ENCODE measurements around the gene C19orf81. TPM values are rescaled to one million over a fixed set of nuclear protein-coding genes. Genes with fewer than 3 reads are reported as not detected.
A peak's percentile ranks its signal among the peaks of the same experiment; 100 is the strongest.

C19orf81 gene
- total RNA-seq, 1 donor from 2014 or later, result 3.0 TPM

DNA sequence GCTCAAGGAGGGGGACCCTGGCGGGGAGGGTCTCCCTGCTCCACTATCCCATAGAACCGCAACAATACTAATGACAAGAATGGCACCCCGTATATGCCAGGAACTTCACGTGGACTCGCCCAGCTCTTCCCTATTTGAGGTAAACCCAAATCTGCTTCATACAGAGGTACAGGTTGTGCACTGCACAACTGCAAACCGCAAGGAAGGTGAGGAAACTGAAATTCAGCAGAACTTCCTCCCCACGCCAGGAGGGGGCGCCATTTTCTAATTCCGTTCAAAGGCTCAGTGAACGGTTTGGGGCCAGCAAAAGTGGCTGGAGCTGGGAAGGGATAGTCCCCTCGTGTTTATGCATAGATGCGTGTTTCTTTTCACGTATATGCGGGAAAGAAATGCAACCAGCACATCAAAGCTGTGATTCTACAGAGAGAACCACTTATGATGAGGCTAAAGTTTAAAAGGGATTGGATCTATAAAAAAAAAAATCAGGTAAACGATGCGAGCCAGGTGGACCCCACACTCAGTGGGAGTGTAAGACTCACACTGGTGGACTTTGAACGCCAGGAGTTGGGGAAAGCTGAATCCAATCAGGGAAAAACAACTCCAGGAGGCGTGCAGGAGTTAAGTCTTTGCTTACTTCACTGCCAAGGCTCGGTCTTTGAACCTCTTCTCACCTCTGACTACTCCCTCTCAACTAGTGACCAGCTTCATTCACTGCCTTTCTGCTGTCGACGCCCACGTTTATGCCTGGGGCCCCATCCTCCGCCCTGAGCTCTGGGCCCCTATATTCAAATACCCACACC lies 20.3 kb downstream of the C19orf81 start:
- no peak for DNase-seq (ENCODE audit: low spot score in 2 of 2, unreplicated experiment in 2 of 2)
- Mint-ChIP-seq H3K4me3 (no peak overlapping the region), H3K4me1 (no peaks in the 10 kb centered on the region), H3K36me3 (no peaks in the 10 kb centered on the region), H3K27ac (no peak overlapping the region), H3K9me3 (no peaks in the 10 kb centered on the region), H3K27me3 (ENCODE audit: low read depth) (peaks cover 81% of the 10 kb centered on the region)
- TF ChIP-seq CTCF (IDR thresholded peaks at IDR 0.05; ENCODE audit: unreplicated experiment), result peak; percentile 94

GRCh38 chr19:50670102-50670380 lies 20.8 kb downstream of the C19orf81 start:
- no peaks in the 10 kb centered on the region for H3K36me3 Mint-ChIP-seq
- no peak overlapping the region for H3K4me3 Mint-ChIP-seq
- H3K4me1 Mint-ChIP-seq, result no peaks in the 10 kb centered on the region
- no peak for TF ChIP-seq CTCF (IDR thresholded peaks at IDR 0.05; ENCODE audit: unreplicated experiment)
- no peak for DNase-seq (ENCODE audit: low spot score in 2 of 2, unreplicated experiment in 2 of 2)
- H3K27ac Mint-ChIP-seq, result no peak overlapping the region
- H3K9me3 Mint-ChIP-seq, result no peaks in the 10 kb centered on the region
- peaks cover 77% of the 10 kb centered on the region for H3K27me3 Mint-ChIP-seq (ENCODE audit: low read depth)

DNA sequence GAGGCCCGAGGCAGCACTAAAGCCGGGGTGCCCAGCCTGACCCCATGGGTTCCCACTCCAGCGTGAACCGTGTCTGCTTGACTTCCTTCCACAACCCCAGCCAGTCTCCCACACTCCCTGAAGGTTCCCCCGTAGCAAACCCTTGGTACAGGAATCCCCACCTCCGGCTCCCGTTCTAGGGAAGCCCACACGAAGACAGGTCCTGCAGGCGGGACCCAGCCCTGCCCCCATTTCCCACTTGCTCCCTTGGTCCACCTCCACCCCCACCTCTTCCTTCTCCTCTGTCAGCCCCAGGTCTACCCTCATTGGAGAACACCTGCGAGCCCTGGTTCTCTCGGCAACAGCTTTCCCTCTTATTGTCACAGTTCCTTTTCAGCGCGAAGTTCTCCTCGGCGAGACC lies 23.9 kb downstream of the C19orf81 start:
- Mint-ChIP-seq H3K27me3 (ENCODE audit: low read depth) (peaks cover 83% of the 10 kb centered on the region), H3K27ac (no peak overlapping the region), H3K9me3 (no peaks in the 10 kb centered on the region), H3K36me3 (no peaks in the 10 kb centered on the region), H3K4me1 (no peaks in the 10 kb centered on the region), H3K4me3 (no peak overlapping the region)
- DNase-seq (ENCODE audit: low spot score in 2 of 2, unreplicated experiment in 2 of 2), result no peak
- TF ChIP-seq CTCF (IDR thresholded peaks at IDR 0.05; ENCODE audit: unreplicated experiment), result no peak

DNA sequence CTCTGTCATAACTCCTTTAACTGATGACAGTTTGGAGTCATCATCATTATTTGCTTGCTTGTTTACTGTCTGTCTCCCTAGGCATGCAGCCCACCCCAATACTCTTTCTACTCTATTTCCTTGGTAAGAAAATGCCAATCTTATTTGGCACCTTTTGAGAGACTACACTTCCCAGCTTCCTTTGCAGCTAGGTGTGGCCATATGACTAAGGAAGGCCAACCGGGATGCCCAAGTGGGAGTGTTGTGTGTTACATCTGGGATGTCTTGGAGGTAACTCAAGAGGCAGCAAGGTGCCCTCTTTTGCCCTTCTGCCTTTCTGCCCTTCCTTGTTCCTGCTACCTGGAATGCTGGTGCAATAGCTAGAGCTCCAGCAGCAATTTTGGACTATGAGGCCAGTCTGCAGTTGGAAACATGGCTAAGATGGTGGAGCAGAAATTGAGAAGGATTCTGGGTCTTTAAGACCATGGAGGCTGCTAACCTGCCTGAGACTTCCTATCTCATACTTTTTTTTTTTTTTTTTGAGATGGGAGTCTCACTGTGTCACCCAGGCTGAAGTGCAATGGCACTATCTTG lies 27.5 kb downstream of the C19orf81 start:
- no peak overlapping the region for H3K4me3 Mint-ChIP-seq
- H3K27ac Mint-ChIP-seq, result no peak overlapping the region
- no peak for DNase-seq (ENCODE audit: low spot score in 2 of 2, unreplicated experiment in 2 of 2)
- H3K9me3 Mint-ChIP-seq, result no peaks in the 10 kb centered on the region
- no peaks in the 10 kb centered on the region for H3K4me1 Mint-ChIP-seq
- H3K36me3 Mint-ChIP-seq, result no peaks in the 10 kb centered on the region
- TF ChIP-seq CTCF (IDR thresholded peaks at IDR 0.05; ENCODE audit: unreplicated experiment), result no peak
- H3K27me3 Mint-ChIP-seq (ENCODE audit: low read depth), result peaks cover 83% of the 10 kb centered on the region

DNA sequence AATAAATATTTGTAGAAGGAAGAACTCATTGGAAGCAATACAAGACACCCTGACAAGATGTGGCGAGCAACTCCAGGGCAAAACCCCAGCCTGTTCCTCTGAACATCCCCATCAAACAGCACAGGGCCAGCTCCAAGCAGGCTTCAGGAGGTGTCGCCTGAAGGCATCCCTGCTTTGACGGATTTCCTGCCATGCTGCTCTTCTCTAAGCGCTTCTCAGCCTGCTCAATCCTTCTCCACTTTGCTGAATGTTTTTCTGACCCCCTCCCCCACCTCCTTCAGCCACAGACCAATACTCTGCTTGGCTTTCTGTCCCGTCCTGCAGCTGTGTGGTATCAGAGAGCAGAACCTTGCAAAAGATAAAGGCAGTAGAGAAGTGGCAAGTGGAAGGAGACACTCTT lies 28.4 kb downstream of the C19orf81 start:
- Mint-ChIP-seq H3K36me3 (no peaks in the 10 kb centered on the region), H3K4me1 (no peaks in the 10 kb centered on the region), H3K4me3 (no peak overlapping the region), H3K27me3 (ENCODE audit: low read depth) (peaks cover 83% of the 10 kb centered on the region), H3K9me3 (no peaks in the 10 kb centered on the region), H3K27ac (no peak overlapping the region)
- no peak for DNase-seq (ENCODE audit: low spot score in 2 of 2, unreplicated experiment in 2 of 2)
- TF ChIP-seq CTCF (IDR thresholded peaks at IDR 0.05; ENCODE audit: unreplicated experiment), result no peak

All from mesothelial cell of epicardium (in vitro differentiated cells).